Sigmoid colon (tissue), 4 donors: ENCODE measurements around the gene ZNF253.
"Not testable (repeated sequence)": the region's sequence is repeated elsewhere in the genome, so short reads cannot be mapped to it uniquely, and the experiment has no call there.

Source experiments
- CTCF ChIP-seq, 4 experiments: fragments of 450-650 bp in 3 of 4; fragments of 200-600 bp in 1 of 4; IDR thresholded peaks; one replicate each; pipeline ENCODE4 v1.5.1; 2016 to 2019; ENCODE audit warnings: antibody characterized with exemption in 4 of 4, mild to moderate bottlenecking in 3 of 4, moderate library complexity in 2 of 4
- EP300 ChIP-seq, 4 donors: sonication (generic); formaldehyde crosslinking; IDR thresholded peaks; one replicate each; pipeline ENCODE4 v1.6.1; 2017; ENCODE audit warnings: antibody characterized with exemption in 4 of 4
- POLR2A ChIP-seq, 2 donors: fragments of 450-650 bp; IDR thresholded peaks; one replicate each; pipeline ENCODE4 v1.6.1; 2016; ENCODE audit warnings: antibody characterized with exemption in 2 of 2, mild to moderate bottlenecking in 2 of 2, moderate library complexity in 2 of 2
- POLR2AphosphoS5 ChIP-seq, 4 donors: sonication (generic); formaldehyde crosslinking; IDR thresholded peaks; one replicate each; pipeline ENCODE4 v1.6.1; 2017; ENCODE audit warnings: antibody characterized with exemption in 4 of 4

- TF ChIP-seq CTCF, EP300, POLR2A, POLR2AphosphoS5 (IDR thresholded peaks at IDR 0.05): not testable (repeated sequence)
These were observed 43.7 kb upstream of the ZNF253 start for GRCh38 chr19:19821976-19822375.
